ENCODE results near the gene DPP7. TPM values are rescaled to one million over a fixed set of nuclear protein-coding genes. Genes with fewer than 3 reads are reported as not detected.

Gene DPP7
- total RNA-seq, 1 donor from 2014 or later = 152 TPM

- H3K4me1 ChIP-seq = peaks cover 54% of the 10 kb centered on the region
- intact Hi-C loops (cut with DNase I) = no loop called here
- no peak overlapping the region for H3K4me3 ChIP-seq
- H3K36me3 ChIP-seq = peaks cover 0 to 34% of the 10 kb centered on the region in 2 donors
- no peak overlapping the region for H3K27ac ChIP-seq
- no peak for DNase-seq (ENCODE audit: extremely low spot score in 2 of 2)
- TF ChIP-seq POLR2A (IDR thresholded peaks at IDR 0.05) = no peak
- TF ChIP-seq POLR2AphosphoS5 (IDR thresholded peaks at IDR 0.05; ENCODE audit: insufficient read depth in 1 of 2, low read depth in 1 of 2) = no peak
- TF ChIP-seq CTCF (IDR thresholded peaks at IDR 0.05) = no peak
- H3K27me3 ChIP-seq = no peaks in the 10 kb centered on the region
- H3K9me3 ChIP-seq = no peaks in the 10 kb centered on the region
Observed at GRCh38 chr9:137080260-137081122, 34.0 kb downstream of the DPP7 start.

GRCh38 chr9:137079401-137079787 is 35.1 kb downstream of the DPP7 start:
- Histone ChIP-seq H3K9me3 (no peaks in the 10 kb centered on the region), H3K4me1 (peaks cover 45% of the 10 kb centered on the region), H3K27me3 (no peaks in the 10 kb centered on the region), H3K36me3 (peaks cover 0 to 34% of the 10 kb centered on the region in 2 donors), H3K4me3 (no peak overlapping the region), H3K27ac (no peak overlapping the region)
- no peak for TF ChIP-seq CTCF (IDR thresholded peaks at IDR 0.05)
- TF ChIP-seq POLR2A (IDR thresholded peaks at IDR 0.05) = no peak
- no peak for TF ChIP-seq POLR2AphosphoS5 (IDR thresholded peaks at IDR 0.05; ENCODE audit: insufficient read depth in 1 of 2, low read depth in 1 of 2)
- no peak for DNase-seq (ENCODE audit: extremely low spot score in 2 of 2)
- intact Hi-C loops (cut with DNase I) = no loop called here

GRCh38 chr9:137078701-137079400 is 35.7 kb downstream of the DPP7 start:
- Histone ChIP-seq H3K4me1 (peaks cover 39% of the 10 kb centered on the region), H3K9me3 (no peaks in the 10 kb centered on the region), H3K4me3 (peak overlapping the region; percentile 68 to 77), H3K27ac (no peak overlapping the region), H3K27me3 (no peaks in the 10 kb centered on the region), H3K36me3 (peaks cover 0 to 34% of the 10 kb centered on the region in 2 donors)
- DNase-seq (ENCODE audit: extremely low spot score in 2 of 2) = no peak
- intact Hi-C loops (cut with DNase I) = no loop called here
- no peak for TF ChIP-seq CTCF (IDR thresholded peaks at IDR 0.05)
- no peak for TF ChIP-seq POLR2A (IDR thresholded peaks at IDR 0.05)
- no peak for TF ChIP-seq POLR2AphosphoS5 (IDR thresholded peaks at IDR 0.05; ENCODE audit: insufficient read depth in 1 of 2, low read depth in 1 of 2)

- H3K27ac ChIP-seq = peak overlapping the region; percentile 77
- H3K36me3 ChIP-seq = peaks cover 0 to 34% of the 10 kb centered on the region in 2 donors
- H3K27me3 ChIP-seq = no peaks in the 10 kb centered on the region
- no peak for DNase-seq (ENCODE audit: extremely low spot score in 2 of 2)
- H3K9me3 ChIP-seq = no peaks in the 10 kb centered on the region
- peak overlapping the region; percentile 68 to 77 for H3K4me3 ChIP-seq
- H3K4me1 ChIP-seq = peaks cover 31% of the 10 kb centered on the region
- TF ChIP-seq POLR2AphosphoS5 (IDR thresholded peaks at IDR 0.05; ENCODE audit: insufficient read depth in 1 of 2, low read depth in 1 of 2) (peak in 1 of 2 donors; percentile 28), CTCF (IDR thresholded peaks at IDR 0.05) (no peak)
- intact Hi-C loops (cut with DNase I) = no loop called here
Observed at GRCh38 chr9:137077758-137078693, 36.5 kb downstream of the DPP7 start.

All from vagina (tissue), 2 donors.